Measurements from ENCODE around the gene LINC01488. TPM values are rescaled to one million over a fixed set of nuclear protein-coding genes. Genes with fewer than 3 reads are reported as not detected.
A peak's percentile ranks its signal among the peaks of the same experiment; 100 is the strongest.

The LINC01488 gene
- total RNA-seq: not detected

DNA sequence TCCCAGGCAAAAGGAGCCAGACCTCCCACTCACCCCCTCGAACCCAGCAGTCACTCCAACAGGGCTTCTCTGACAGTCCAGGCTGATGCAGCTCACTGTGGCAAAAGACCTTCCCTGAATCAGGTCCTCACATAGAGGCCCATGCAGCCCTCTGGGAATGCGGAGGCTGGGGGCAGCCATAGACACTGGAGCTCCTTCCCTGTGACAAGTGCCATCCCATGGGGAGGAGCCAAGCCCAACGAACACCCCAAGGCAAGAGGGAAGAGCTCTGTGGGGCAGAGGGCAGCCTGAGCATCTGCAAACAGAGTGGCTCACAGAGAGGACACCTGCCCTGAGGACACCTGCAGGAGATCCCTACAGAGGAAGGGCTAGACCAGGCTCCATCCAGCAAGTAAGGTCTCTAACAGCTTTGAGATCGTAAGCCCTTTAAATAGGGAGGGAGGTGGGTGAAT is at the start of gene LINC01488:
LINC01488 (plus strand) TSS at position 271 of the 452 bp plus-strand sequence.
- DNase-seq: no peak
- TF ChIP-seq POLR2A (IDR thresholded peaks at IDR 0.05) (no peak), CTCF (IDR thresholded peaks at IDR 0.05) (no peak)

GRCh38 chr11:69431893-69432738 is 49.3 kb upstream of the LINC01488 start:
- no peak overlapping the region for H3K4me3 ChIP-seq
- no peaks in the 10 kb centered on the region for H3K9me3 ChIP-seq
- H3K27me3 ChIP-seq: no peaks in the 10 kb centered on the region
- H3K4me1 ChIP-seq: no peaks in the 10 kb centered on the region
- H3K36me3 ChIP-seq: no peaks in the 10 kb centered on the region
- TF ChIP-seq CTCF (IDR thresholded peaks at IDR 0.05) (no peak), POLR2A (IDR thresholded peaks at IDR 0.05) (no peak)
- H3K27ac ChIP-seq: no peak overlapping the region
- DNase-seq: peak in 1 of 3 donors; percentile 34

More for the DNA sequence above, at the start of gene LINC01488:
- no peaks in the 10 kb centered on the region for H3K9me3 ChIP-seq
- H3K4me3 ChIP-seq: no peak within 1 kb of the TSS
- H3K36me3 ChIP-seq: peaks cover 0 to under 1% (median 0%) of the 10 kb centered on the region in 3 donors
- no peaks in the 10 kb centered on the region for H3K27me3 ChIP-seq
- peaks cover 0 to 20% (median 4%) of the 10 kb centered on the region in 4 donors for H3K4me1 ChIP-seq
- peak within 1 kb of the TSS in 2 of 4 donors; percentile 90 to 91 for H3K27ac ChIP-seq

DNA sequence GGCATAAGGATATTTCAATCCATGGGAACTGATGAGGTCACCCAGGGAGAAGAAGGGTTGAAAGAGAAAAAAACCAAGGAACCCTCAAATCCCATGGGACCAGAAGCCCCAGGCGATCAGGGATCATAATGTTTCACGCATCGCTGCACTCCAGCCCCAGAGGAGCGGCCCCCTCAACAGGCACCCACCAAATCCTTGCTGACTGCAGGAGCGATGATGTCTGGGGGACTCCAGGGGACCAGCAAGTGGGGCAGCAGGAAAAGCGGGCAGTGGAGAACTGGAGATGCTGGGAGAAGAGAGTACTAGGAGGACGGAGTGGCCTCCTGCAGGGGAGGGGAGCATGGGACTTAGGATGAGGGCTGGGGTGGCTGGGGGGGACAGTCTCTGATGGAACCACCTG is 47.7 kb upstream of the LINC01488 start:
- no peaks in the 10 kb centered on the region for H3K9me3 ChIP-seq
- H3K4me1 ChIP-seq: no peaks in the 10 kb centered on the region
- H3K36me3 ChIP-seq: no peaks in the 10 kb centered on the region
- TF ChIP-seq CTCF (IDR thresholded peaks at IDR 0.05): no peak
- no peak for TF ChIP-seq POLR2A (IDR thresholded peaks at IDR 0.05)
- H3K4me3 ChIP-seq: no peak overlapping the region
- DNase-seq: no peak
- no peak overlapping the region for H3K27ac ChIP-seq
- no peaks in the 10 kb centered on the region for H3K27me3 ChIP-seq

- Histone ChIP-seq H3K36me3 (no peaks in the 10 kb centered on the region), H3K4me1 (no peaks in the 10 kb centered on the region), H3K27ac (no peak overlapping the region), H3K4me3 (no peak overlapping the region), H3K9me3 (no peaks in the 10 kb centered on the region), H3K27me3 (no peaks in the 10 kb centered on the region)
- no peak for DNase-seq
- TF ChIP-seq POLR2A (IDR thresholded peaks at IDR 0.05) (no peak), CTCF (IDR thresholded peaks at IDR 0.05) (no peak)
These were observed 47.0 kb upstream of the LINC01488 start for GRCh38 chr11:69434471-69434931.

- DNase-seq: peak in 1 of 3 donors; percentile 32
- H3K36me3 ChIP-seq: no peaks in the 10 kb centered on the region
- H3K4me3 ChIP-seq: no peak overlapping the region
- TF ChIP-seq CTCF (IDR thresholded peaks at IDR 0.05) (no peak), POLR2A (IDR thresholded peaks at IDR 0.05) (no peak)
- no peaks in the 10 kb centered on the region for H3K4me1 ChIP-seq
- H3K27me3 ChIP-seq: no peaks in the 10 kb centered on the region
- no peaks in the 10 kb centered on the region for H3K9me3 ChIP-seq
- no peak overlapping the region for H3K27ac ChIP-seq
These were observed 46.1 kb upstream of the LINC01488 start for GRCh38 chr11:69435161-69435986.

All from Peyer's patch (tissue), 4 donors.